NT2/D1 (cell line): Measurements from ENCODE around the gene SPPL2C.

Experiments used
- SUZ12 ChIP-seq: IDR thresholded peaks from 2 replicates; pipeline ENCODE4 v1.6.1; 2011; ENCODE audit not compliant: insufficient read length, insufficient read depth; ENCODE audit errors: extremely low read depth
- ZNF274 ChIP-seq: IDR thresholded peaks from 2 replicates; pipeline ENCODE4 v1.6.1; 2011; ENCODE audit warnings: mild to moderate bottlenecking, low read depth, low read length

- no peak for TF ChIP-seq ZNF274
- no peak for TF ChIP-seq SUZ12
Measured at GRCh38 chr17:45846223-45846622, 1.5 kb downstream of the SPPL2C start.
